Measurements from ENCODE around the gene RAB1B.

RAB1B gene

GRCh38 chr11:66230978-66231377, 37.5 kb upstream of the RAB1B start:
- Histone ChIP-seq H3K9me3 (ENCODE audit: control insufficient read depth, insufficient read depth, low read length) (no peaks in the 10 kb centered on the region), H3K36me3 (ENCODE audit: insufficient read depth, low read length) (peaks cover 4% of the 10 kb centered on the region; the same call in 1 of the 2 replicates), H3K9ac (ENCODE audit: low read depth, low read length) (no peak overlapping the region), H3K4me1 (ENCODE audit: insufficient read depth, low read length) (peaks cover 4% of the 10 kb centered on the region; the same call in 1 of the 2 replicates)

GRCh38 chr11:66231561-66231960, 36.9 kb upstream of the RAB1B start:
- Histone ChIP-seq H3K9ac (ENCODE audit: low read depth, low read length) (no peak overlapping the region), H3K36me3 (ENCODE audit: insufficient read depth, low read length) (peaks cover 4% of the 10 kb centered on the region; the same call in 1 of the 2 replicates), H3K4me1 (ENCODE audit: insufficient read depth, low read length) (peaks cover 4% of the 10 kb centered on the region; the same call in 1 of the 2 replicates), H3K9me3 (ENCODE audit: control insufficient read depth, insufficient read depth, low read length) (no peaks in the 10 kb centered on the region)

- Histone ChIP-seq H3K9ac (ENCODE audit: low read depth, low read length) (no peak overlapping the region), H3K4me1 (ENCODE audit: insufficient read depth, low read length) (peaks cover 4% of the 10 kb centered on the region; the same call in 1 of the 2 replicates), H3K36me3 (ENCODE audit: insufficient read depth, low read length) (peaks cover 2% of the 10 kb centered on the region; the same call in 1 of the 2 replicates), H3K9me3 (ENCODE audit: control insufficient read depth, insufficient read depth, low read length) (no peaks in the 10 kb centered on the region)
Observed at GRCh38 chr11:66232769-66233168, 35.7 kb upstream of the RAB1B start.

- Histone ChIP-seq H3K4me1 (ENCODE audit: insufficient read depth, low read length) (peaks cover 3% of the 10 kb centered on the region; the same call in 1 of the 2 replicates), H3K9me3 (ENCODE audit: control insufficient read depth, insufficient read depth, low read length) (no peaks in the 10 kb centered on the region), H3K9ac (ENCODE audit: low read depth, low read length) (no peak overlapping the region), H3K36me3 (ENCODE audit: insufficient read depth, low read length) (no peaks in the 10 kb centered on the region)
Observed at GRCh38 chr11:66233301-66233700, 35.1 kb upstream of the RAB1B start.

- H3K9ac ChIP-seq (ENCODE audit: low read depth, low read length) = no peak overlapping the region
- no peaks in the 10 kb centered on the region for H3K9me3 ChIP-seq (ENCODE audit: control insufficient read depth, insufficient read depth, low read length)
- no peaks in the 10 kb centered on the region for H3K4me1 ChIP-seq (ENCODE audit: insufficient read depth, low read length)
- H3K36me3 ChIP-seq (ENCODE audit: insufficient read depth, low read length) = no peaks in the 10 kb centered on the region
Observed at GRCh38 chr11:66235141-66235540, 33.3 kb upstream of the RAB1B start.

GRCh38 chr11:66237867-66238266, 30.6 kb upstream of the RAB1B start:
- H3K9me3 ChIP-seq (ENCODE audit: control insufficient read depth, insufficient read depth, low read length) = no peaks in the 10 kb centered on the region
- H3K36me3 ChIP-seq (ENCODE audit: insufficient read depth, low read length) = no peaks in the 10 kb centered on the region
- H3K9ac ChIP-seq (ENCODE audit: low read depth, low read length) = no peak overlapping the region
- no peaks in the 10 kb centered on the region for H3K4me1 ChIP-seq (ENCODE audit: insufficient read depth, low read length)

GRCh38 chr11:66238786-66239413, 29.5 kb upstream of the RAB1B start:
- Histone ChIP-seq H3K36me3 (ENCODE audit: insufficient read depth, low read length) (no peaks in the 10 kb centered on the region), H3K9ac (ENCODE audit: low read depth, low read length) (no peak overlapping the region), H3K9me3 (ENCODE audit: control insufficient read depth, insufficient read depth, low read length) (no peaks in the 10 kb centered on the region), H3K4me1 (ENCODE audit: insufficient read depth, low read length) (no peaks in the 10 kb centered on the region)

- Histone ChIP-seq H3K9ac (ENCODE audit: low read depth, low read length) (no peak overlapping the region), H3K4me1 (ENCODE audit: insufficient read depth, low read length) (no peaks in the 10 kb centered on the region), H3K9me3 (ENCODE audit: control insufficient read depth, insufficient read depth, low read length) (no peaks in the 10 kb centered on the region), H3K36me3 (ENCODE audit: insufficient read depth, low read length) (no peaks in the 10 kb centered on the region)
Observed at GRCh38 chr11:66239511-66239910, 28.9 kb upstream of the RAB1B start.

GRCh38 chr11:66239998-66240780, 28.2 kb upstream of the RAB1B start:
- Histone ChIP-seq H3K4me1 (ENCODE audit: insufficient read depth, low read length) (no peaks in the 10 kb centered on the region), H3K9ac (ENCODE audit: low read depth, low read length) (no peak overlapping the region), H3K9me3 (ENCODE audit: control insufficient read depth, insufficient read depth, low read length) (no peaks in the 10 kb centered on the region), H3K36me3 (ENCODE audit: insufficient read depth, low read length) (no peaks in the 10 kb centered on the region)

- Histone ChIP-seq H3K36me3 (ENCODE audit: insufficient read depth, low read length) (no peaks in the 10 kb centered on the region), H3K4me1 (ENCODE audit: insufficient read depth, low read length) (no peaks in the 10 kb centered on the region), H3K9ac (ENCODE audit: low read depth, low read length) (no peak overlapping the region), H3K9me3 (ENCODE audit: control insufficient read depth, insufficient read depth, low read length) (no peaks in the 10 kb centered on the region)
Observed at GRCh38 chr11:66240781-66241136, 27.7 kb upstream of the RAB1B start.

GRCh38 chr11:66242095-66242765, 26.2 kb upstream of the RAB1B start:
- Histone ChIP-seq H3K9me3 (ENCODE audit: control insufficient read depth, insufficient read depth, low read length) (no peaks in the 10 kb centered on the region), H3K4me1 (ENCODE audit: insufficient read depth, low read length) (no peaks in the 10 kb centered on the region), H3K36me3 (ENCODE audit: insufficient read depth, low read length) (no peaks in the 10 kb centered on the region), H3K9ac (ENCODE audit: low read depth, low read length) (no peak overlapping the region)

- no peaks in the 10 kb centered on the region for H3K36me3 ChIP-seq (ENCODE audit: insufficient read depth, low read length)
- H3K9ac ChIP-seq (ENCODE audit: low read depth, low read length) = no peak overlapping the region
- no peaks in the 10 kb centered on the region for H3K9me3 ChIP-seq (ENCODE audit: control insufficient read depth, insufficient read depth, low read length)
- H3K4me1 ChIP-seq (ENCODE audit: insufficient read depth, low read length) = no peaks in the 10 kb centered on the region
Observed at GRCh38 chr11:66243782-66244535, 24.5 kb upstream of the RAB1B start.

GRCh38 chr11:66247295-66247694, 21.1 kb upstream of the RAB1B start:
- Histone ChIP-seq H3K9me3 (ENCODE audit: control insufficient read depth, insufficient read depth, low read length) (no peaks in the 10 kb centered on the region), H3K4me1 (ENCODE audit: insufficient read depth, low read length) (no peaks in the 10 kb centered on the region), H3K36me3 (ENCODE audit: insufficient read depth, low read length) (no peaks in the 10 kb centered on the region), H3K9ac (ENCODE audit: low read depth, low read length) (no peak overlapping the region)

GRCh38 chr11:66247801-66248200, 20.6 kb upstream of the RAB1B start:
- Histone ChIP-seq H3K9me3 (ENCODE audit: control insufficient read depth, insufficient read depth, low read length) (no peaks in the 10 kb centered on the region), H3K9ac (ENCODE audit: low read depth, low read length) (no peak overlapping the region), H3K4me1 (ENCODE audit: insufficient read depth, low read length) (no peaks in the 10 kb centered on the region), H3K36me3 (ENCODE audit: insufficient read depth, low read length) (no peaks in the 10 kb centered on the region)
